Activated CD8-positive, alpha-beta memory T cell treated with anti-CD3 and anti-CD28 coated beads for 36 hours (primary cell): ENCODE results near the gene NAMPT. TPM values are rescaled to one million over a fixed set of nuclear protein-coding genes. Genes with fewer than 3 reads are reported as not detected.
"Not testable (repeated sequence)": the region's sequence is repeated elsewhere in the genome, so short reads cannot be mapped to it uniquely, and the experiment has no call there.

Experiments
- CTCF ChIA-PET: fragments of 350-600 bp; sonication (Branson Sonifier 250); formaldehyde crosslinking; loops from one replicate; lab custom pipeline; 2021; ENCODE audit warnings: antibody characterized with exemption; lab: Charles Lee
- POLR2A ChIA-PET: fragments of 350-600 bp; sonication (Branson Sonifier 250); formaldehyde crosslinking; loops from one replicate; lab custom pipeline; 2021; ENCODE audit warnings: antibody characterized with exemption; lab: Charles Lee
- total RNA-seq, 2 experiments: library from RNA; stranded (reverse); gene quantifications; one replicate each; pipeline ENCODE4 v1.2.3, GENCODE V29; 2021

Gene NAMPT
- total RNA-seq, 2 experiments from 2014 or later, result 978 to 991 TPM

- ChIA-PET POLR2A (no interaction called here), CTCF (no interaction called here)
These were observed 24.6 kb upstream of the NAMPT start for GRCh38 chr7:106309362-106309761.

- POLR2A ChIA-PET, result no interaction called here
- CTCF ChIA-PET, result no interaction called here
These were observed 21.5 kb upstream of the NAMPT start for GRCh38 chr7:106306256-106306655.

GRCh38 chr7:106305732-106306131, 20.9 kb upstream of the NAMPT start:
- POLR2A ChIA-PET, result no interaction called here
- CTCF ChIA-PET, result no interaction called here

GRCh38 chr7:106304568-106304967, 19.8 kb upstream of the NAMPT start:
- ChIA-PET POLR2A (no interaction called here), CTCF (no interaction called here)

- CTCF ChIA-PET, result not testable (repeated sequence)
These were observed 13.8 kb upstream of the NAMPT start for GRCh38 chr7:106298631-106299030.

GRCh38 chr7:106298155-106298554, 13.4 kb upstream of the NAMPT start:
- CTCF ChIA-PET, POLR2A ChIA-PET: not testable (repeated sequence)

More at GRCh38 chr7:106298631-106299030, 13.8 kb upstream of the NAMPT start:
- POLR2A ChIA-PET, result not testable (repeated sequence)

GRCh38 chr7:106294334-106294733, 9.6 kb upstream of the NAMPT start:
- POLR2A ChIA-PET, result no interaction called here
- CTCF ChIA-PET, result no interaction called here

GRCh38 chr7:106291247-106291646, 6.5 kb upstream of the NAMPT start:
- ChIA-PET POLR2A (no interaction called here), CTCF (no interaction called here)

GRCh38 chr7:106290319-106290718, 5.5 kb upstream of the NAMPT start:
- CTCF ChIA-PET, result no interaction called here
- POLR2A ChIA-PET, result no interaction called here

GRCh38 chr7:106289848-106290247, 5.1 kb upstream of the NAMPT start:
- ChIA-PET POLR2A (no interaction called here), CTCF (no interaction called here)

GRCh38 chr7:106288263-106288662, 3.5 kb upstream of the NAMPT start:
- POLR2A ChIA-PET, result no interaction called here

GRCh38 chr7:106287786-106288185, 3.0 kb upstream of the NAMPT start:
- ChIA-PET CTCF (interaction anchor here (0.7 kb wide), 1 partner anchor 55 kb away, joined by 3 read pairs; no protein-coding TSS in a partner anchor), POLR2A (no interaction called here)

More at GRCh38 chr7:106288263-106288662, 3.5 kb upstream of the NAMPT start:
- CTCF ChIA-PET, result no interaction called here

GRCh38 chr7:106285855-106286492, 1.2 kb upstream of the NAMPT start:
- CTCF ChIA-PET, result interaction anchor here (1.5 to 2.8 kb wide), 4 partner anchors 18 to 199 kb away, joined by 4 to 13 read pairs (median 8); no protein-coding TSS in a partner anchor
- POLR2A ChIA-PET, result interaction anchor here (0.7 to 3.3 kb wide), 6 partner anchors 60 to 882 kb away, joined by 4 to 87 read pairs (median 18); partner anchors contain the start of genes CCDC71L and HBP1

- POLR2A ChIA-PET, result interaction anchor here (0.6 to 3.3 kb wide), 18 partner anchors 9 to 883 kb away, joined by 3 to 87 read pairs (median 4); partner anchors contain the start of genes CCDC71L, HBP1 and SYPL1
- CTCF ChIA-PET, result interaction anchor here (0.6 to 2.8 kb wide), 8 partner anchors 17 to 200 kb away, joined by 3 to 13 read pairs (median 4); no protein-coding TSS in a partner anchor
These were observed 470 bp upstream of the NAMPT start for GRCh38 chr7:106285051-106285854.

GRCh38 chr7:106283831-106284713, 711 bp downstream of the NAMPT start:
- POLR2A ChIA-PET, result interaction anchor here (0.5 to 3.3 kb wide), 11 partner anchors 8 to 888 kb away, joined by 3 to 87 read pairs (median 5); no protein-coding TSS in a partner anchor
- CTCF ChIA-PET, result interaction anchor here (1.3 to 2.8 kb wide), 5 partner anchors 16 to 178 kb away, joined by 3 to 13 read pairs (median 4); no protein-coding TSS in a partner anchor

GRCh38 chr7:106283501-106283830, 1.3 kb downstream of the NAMPT start:
- ChIA-PET POLR2A (interaction anchor here (0.5 to 3.3 kb wide), 3 partner anchors 59 to 203 kb away, joined by 4 to 87 read pairs (median 7); no protein-coding TSS in a partner anchor), CTCF (no interaction called here)

- POLR2A ChIA-PET, result interaction anchor here (1.5 kb wide), 1 partner anchor 63 kb away, joined by 7 read pairs; no protein-coding TSS in a partner anchor
- CTCF ChIA-PET, result no interaction called here
These were observed 1.9 kb downstream of the NAMPT start for GRCh38 chr7:106282852-106283251.

GRCh38 chr7:106282390-106282789, 2.4 kb downstream of the NAMPT start:
- ChIA-PET CTCF (no interaction called here), POLR2A (interaction anchor here (0.6 to 2.3 kb wide), 4 partner anchors 12 to 172 kb away, joined by 3 to 13 read pairs (median 6); no protein-coding TSS in a partner anchor)
